CD14-positive monocyte (primary cell): ENCODE data around the gene TBC1D22A. TPM values are rescaled to one million over a fixed set of nuclear protein-coding genes. Genes with fewer than 3 reads are reported as not detected.

Experiments
- DNase-seq, 3 donors: peaks; one replicate each; pipeline ENCODE4 v3.0.0-alpha.2; 2011 to 2022
- H2AFZ ChIP-seq: 2 replicates; pipeline ENCODE4 v1.6.0; 2012; ENCODE audit warnings: mild to moderate bottlenecking, low read depth, low read length, inconsistent platforms; ENCODE audit not compliant: insufficient read depth, poor library complexity, severe bottlenecking
- H3K27ac ChIP-seq, 2 donors: 1 replicate in 1 of 2; 2 replicates in 1 of 2; pipeline ENCODE4 v1.5.1; 2012 to 2013; ENCODE audit warnings: low read length in 2 of 2, control low read depth in 1 of 2, inconsistent platforms in 1 of 2, low read depth in 1 of 2, mild to moderate bottlenecking in 1 of 2
- H3K27me3 ChIP-seq, 2 donors: one replicate each; pipeline versions ENCODE4 v1.6.0 to v1.6.1; 2011 to 2013; ENCODE audit warnings: low read length in 2 of 2; ENCODE audit not compliant: control insufficient read depth in 2 of 2, insufficient read depth in 2 of 2
- H3K36me3 ChIP-seq, 2 donors: replicated peaks in 1 of 2; 1 replicate in 1 of 2; 2 replicates in 1 of 2; pipeline versions ENCODE4 v1.5.1 to v1.6.1; 2012 to 2013; ENCODE audit warnings: low read length in 2 of 2, control low read depth in 1 of 2, inconsistent platforms in 1 of 2, mild to moderate bottlenecking in 1 of 2; ENCODE audit not compliant: insufficient read depth in 2 of 2, control insufficient read depth in 1 of 2
- H3K4me1 ChIP-seq, 2 donors: 1 replicate in 1 of 2; 2 replicates in 1 of 2; pipeline versions ENCODE4 v1.5.1 to v1.6.1; 2012 to 2013; ENCODE audit warnings: low read length in 2 of 2, control low read depth in 1 of 2, inconsistent platforms in 1 of 2, mild to moderate bottlenecking in 1 of 2, moderate library complexity in 1 of 2; ENCODE audit not compliant: insufficient read depth in 2 of 2, control insufficient read depth in 1 of 2
- H3K4me2 ChIP-seq: replicated peaks from 2 replicates; pipeline ENCODE3; 2012; ENCODE audit warnings: low read length, moderate library complexity, mild to moderate bottlenecking; ENCODE audit not compliant: poor library complexity, severe bottlenecking; ENCODE audit errors: extremely low read depth
- H3K4me3 ChIP-seq, 3 experiments: fragments of 200-600 bp in 1 of 3; sonication (generic) in 1 of 3; replicated peaks in 1 of 3; 1 replicate in 2 of 3; 2 replicates in 1 of 3; pipeline ENCODE4 v1.5.1; 2011 to 2013; ENCODE audit warnings: low read length in 3 of 3, mild to moderate bottlenecking in 3 of 3, control low read depth in 2 of 3, low read depth in 2 of 3, inconsistent platforms in 1 of 3, moderate library complexity in 1 of 3
- H3K79me2 ChIP-seq: 2 replicates; pipeline ENCODE4 v1.6.0; 2012; ENCODE audit warnings: mild to moderate bottlenecking, control low read depth, inconsistent platforms, low read length, moderate library complexity; ENCODE audit not compliant: insufficient read depth
- H3K9ac ChIP-seq: 2 replicates; pipeline ENCODE4 v1.6.0; 2017; ENCODE audit warnings: low read length, mild to moderate bottlenecking; ENCODE audit not compliant: insufficient read depth, poor library complexity, severe bottlenecking
- H3K9me3 ChIP-seq, 2 donors: replicated peaks in 1 of 2; 1 replicate in 1 of 2; 2 replicates in 1 of 2; pipeline versions ENCODE4 v1.5.1 to v1.6.1; 2012 to 2013; ENCODE audit warnings: low read length in 2 of 2, control low read depth in 1 of 2; ENCODE audit not compliant: control insufficient read depth in 1 of 2, insufficient read depth in 1 of 2
- H4K20me1 ChIP-seq: 2 replicates; pipeline ENCODE4 v1.6.0; 2012; ENCODE audit warnings: mild to moderate bottlenecking, low read length, control low read depth, moderate library complexity; ENCODE audit not compliant: insufficient read depth
- H3K27ac Mint-ChIP-seq, 7 donors: one replicate each; pipeline ENCODE4 v1.8.0; 2020; ENCODE audit warnings: mild to moderate bottlenecking in 7 of 7, mixed read lengths in 7 of 7, moderate library complexity in 6 of 7, inconsistent platforms in 2 of 7
- H3K27me3 Mint-ChIP-seq, 3 donors: one replicate each; pipeline ENCODE4 v1.8.0; 2021 to 2022; ENCODE audit warnings: low read depth in 3 of 3, mild to moderate bottlenecking in 3 of 3, mixed read lengths in 3 of 3, moderate library complexity in 3 of 3, inconsistent platforms in 1 of 3
- H3K36me3 Mint-ChIP-seq, 2 donors: one replicate each; pipeline ENCODE4 v1.8.0; 2020; ENCODE audit warnings: mixed read lengths in 2 of 2, inconsistent platforms in 1 of 2, mild to moderate bottlenecking in 1 of 2
- H3K4me1 Mint-ChIP-seq: one replicate; pipeline ENCODE4 v1.8.0; 2020; ENCODE audit warnings: mild to moderate bottlenecking, mixed read lengths
- H3K4me3 Mint-ChIP-seq, 2 donors: one replicate each; pipeline ENCODE4 v1.8.0; 2020; ENCODE audit warnings: mild to moderate bottlenecking in 2 of 2, mixed read lengths in 2 of 2, moderate library complexity in 1 of 2
- H3K9me3 Mint-ChIP-seq, 7 donors: one replicate each; pipeline ENCODE4 v1.8.0; 2020 to 2022; ENCODE audit warnings: mixed read lengths in 7 of 7, mild to moderate bottlenecking in 6 of 7, moderate library complexity in 6 of 7, inconsistent platforms in 2 of 7
- WGBS: methylation state at CpG from one replicate; pipeline ENCODE4 v1.1.5; 2013; ENCODE audit warnings: missing lambda C conversion rate; ENCODE audit not compliant: insufficient coverage; 5-methylcytosine and 5-hydroxymethylcytosine counted together
- intact Hi-C, 2 donors: fragments of 100-400 bp; cut with micrococcal nuclease; formaldehyde crosslinking; loops; one replicate each; pipeline versions ENCODE4 v1.15.0 to v1.15.1; 2023
- polyA plus RNA-seq, 3 donors: library from polyadenylated mRNA; depleted of rRNA in 1 of 3; unstranded in 2 of 3; stranded (reverse) in 1 of 3; fragments of 300-500 nt in 2 of 3; fragments of >200 nt in 1 of 3; fragmentation: Illumina TruSeq in 2 of 3; gene quantifications; 1 replicate in 2 of 3; 2 replicates in 1 of 3; pipeline ENCODE4 v1.2.3, GENCODE V29; 2012 to 2021
- TF ChIP-seq, protein P1 (sequence below): fragments of 200-600 bp; IDR thresholded peaks from one replicate; pipeline ENCODE4 v1.8.0; 2022; ENCODE audit warnings: antibody characterized with exemption, mild to moderate bottlenecking

TBC1D22A gene
- polyA plus RNA-seq, 3 donors, result 25.9 to 36.2 (median 29.5) TPM

DNA sequence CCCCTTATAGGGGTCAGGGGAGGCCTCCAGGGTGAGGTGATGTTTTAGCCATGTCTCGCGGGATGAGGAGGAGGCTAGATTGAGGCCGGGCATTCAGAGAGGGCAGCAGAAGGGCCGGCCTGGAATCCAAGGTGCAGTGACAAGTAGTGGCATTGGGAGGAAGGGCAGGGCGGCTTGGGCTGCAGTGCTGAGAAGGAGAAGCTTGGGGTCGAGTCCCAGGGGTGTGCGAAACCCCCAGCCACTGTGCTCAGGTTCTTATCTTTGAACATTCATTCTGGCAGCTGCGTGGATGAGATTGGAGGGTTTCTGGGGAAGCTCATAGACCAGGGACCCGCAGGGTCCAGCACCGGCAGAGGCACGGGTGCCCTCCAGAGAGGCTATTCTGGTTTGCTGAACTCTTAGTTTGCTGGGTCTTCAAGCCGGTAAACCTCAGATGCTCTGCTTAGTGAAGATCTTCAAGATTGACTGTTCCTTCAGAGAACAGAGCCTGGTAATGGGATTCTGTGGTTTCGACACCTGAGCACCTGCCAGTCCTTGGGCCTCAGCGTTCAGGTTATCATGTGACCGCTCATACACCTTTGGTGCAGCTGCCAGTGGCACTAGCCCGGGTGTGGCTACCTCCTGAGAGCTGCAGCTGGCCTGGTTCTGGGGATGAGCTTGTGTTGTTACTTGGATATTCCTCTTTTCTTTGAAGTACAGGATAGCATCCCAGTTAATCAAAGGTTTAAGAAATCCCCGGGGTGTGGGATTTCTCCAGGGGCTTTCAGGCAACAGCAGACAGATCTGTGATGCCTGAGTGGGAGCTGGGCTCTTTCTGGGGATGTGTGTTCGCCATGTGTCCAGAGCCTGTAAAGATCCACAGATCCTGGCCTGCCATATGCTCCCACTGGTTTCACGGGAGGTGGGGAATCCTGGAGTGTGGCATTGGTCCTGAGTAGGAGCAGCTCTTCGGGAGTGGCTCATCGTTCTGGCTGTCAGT is 152.8 kb downstream of the TBC1D22A start:
- peaks cover 78 to 91% of the 10 kb centered on the region in 2 donors for H3K36me3 Mint-ChIP-seq
- no peaks in the 10 kb centered on the region for H3K9me3 ChIP-seq
- H3K4me3 Mint-ChIP-seq, result no peak overlapping the region
- WGBS, result 97% methylated on average over 19 of the region's 21 CpGs
- H3K4me2 ChIP-seq, result no peak overlapping the region
- intact Hi-C loops, result no loop called here
- H3K36me3 ChIP-seq, result peaks cover 56 to 90% of the 10 kb centered on the region in 2 donors
- no peaks in the 10 kb centered on the region for H3K27me3 ChIP-seq
- no peak overlapping the region for H3K9ac ChIP-seq
- H3K4me3 ChIP-seq, result no peak overlapping the region
- H2AFZ ChIP-seq, result no peak overlapping the region
- peaks cover 0 to 2% (median 0%) of the 10 kb centered on the region in 7 donors for H3K9me3 Mint-ChIP-seq
- H3K4me1 Mint-ChIP-seq, result no peaks in the 10 kb centered on the region
- peaks cover 58% of the 10 kb centered on the region for H4K20me1 ChIP-seq
- no peaks in the 10 kb centered on the region for H3K79me2 ChIP-seq
- no peaks in the 10 kb centered on the region for H3K4me1 ChIP-seq
- peaks cover 0 to 2% (median 0%) of the 10 kb centered on the region in 3 donors for H3K27me3 Mint-ChIP-seq
- H3K27ac Mint-ChIP-seq, result peak overlapping the region in 3 of 7 donors; percentile 32 to 65 (median 37)
- no peak for DNase-seq
- TF ChIP-seq, protein P1, sequence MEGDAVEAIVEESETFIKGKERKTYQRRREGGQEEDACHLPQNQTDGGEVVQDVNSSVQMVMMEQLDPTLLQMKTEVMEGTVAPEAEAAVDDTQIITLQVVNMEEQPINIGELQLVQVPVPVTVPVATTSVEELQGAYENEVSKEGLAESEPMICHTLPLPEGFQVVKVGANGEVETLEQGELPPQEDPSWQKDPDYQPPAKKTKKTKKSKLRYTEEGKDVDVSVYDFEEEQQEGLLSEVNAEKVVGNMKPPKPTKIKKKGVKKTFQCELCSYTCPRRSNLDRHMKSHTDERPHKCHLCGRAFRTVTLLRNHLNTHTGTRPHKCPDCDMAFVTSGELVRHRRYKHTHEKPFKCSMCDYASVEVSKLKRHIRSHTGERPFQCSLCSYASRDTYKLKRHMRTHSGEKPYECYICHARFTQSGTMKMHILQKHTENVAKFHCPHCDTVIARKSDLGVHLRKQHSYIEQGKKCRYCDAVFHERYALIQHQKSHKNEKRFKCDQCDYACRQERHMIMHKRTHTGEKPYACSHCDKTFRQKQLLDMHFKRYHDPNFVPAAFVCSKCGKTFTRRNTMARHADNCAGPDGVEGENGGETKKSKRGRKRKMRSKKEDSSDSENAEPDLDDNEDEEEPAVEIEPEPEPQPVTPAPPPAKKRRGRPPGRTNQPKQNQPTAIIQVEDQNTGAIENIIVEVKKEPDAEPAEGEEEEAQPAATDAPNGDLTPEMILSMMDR, result no peak
- H3K27ac ChIP-seq, result no peak overlapping the region

DNA sequence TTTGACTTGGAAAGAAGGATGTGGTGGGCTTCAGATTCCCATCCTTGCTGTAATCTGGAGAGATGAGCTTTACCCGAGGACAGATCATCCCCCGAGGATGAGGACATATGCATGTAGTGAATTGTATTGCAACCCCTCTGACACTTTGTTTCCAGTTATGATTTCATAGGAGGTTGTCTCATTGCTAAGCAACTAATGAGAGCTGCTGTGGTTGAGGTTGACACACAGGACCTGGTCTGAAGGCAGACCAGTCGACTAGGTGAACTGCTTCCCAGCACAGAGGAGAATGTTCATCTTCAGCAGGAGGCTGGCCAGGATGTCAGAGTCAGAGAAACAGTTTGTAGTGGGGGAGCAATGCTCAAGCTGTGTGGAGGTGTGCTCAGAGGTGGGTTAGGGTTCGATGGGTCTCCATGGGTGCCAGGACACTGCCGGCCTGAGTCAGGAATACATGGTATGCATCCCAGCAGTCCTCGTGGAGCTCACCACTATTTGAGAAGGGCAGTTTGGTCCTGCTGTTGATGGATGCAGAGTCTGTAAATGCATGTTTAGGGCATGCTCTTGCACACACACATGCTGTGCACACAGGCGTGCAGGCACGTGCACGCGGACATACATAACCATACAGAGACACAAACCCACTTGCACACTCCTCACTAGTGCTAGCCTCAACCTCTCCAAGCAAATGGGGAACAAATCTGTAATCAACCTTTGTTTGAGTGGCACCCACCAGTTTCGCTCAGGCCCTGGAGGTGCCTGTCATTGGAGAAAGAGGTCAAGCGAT is 153.7 kb downstream of the TBC1D22A start:
- TF ChIP-seq, protein P1, result no peak
- no peaks in the 10 kb centered on the region for H3K4me1 Mint-ChIP-seq
- intact Hi-C loops, result no loop called here
- Histone ChIP-seq H2AFZ (no peak overlapping the region), H3K4me2 (no peak overlapping the region), H3K4me3 (no peak overlapping the region), H3K27me3 (no peaks in the 10 kb centered on the region), H3K9ac (no peak overlapping the region), H3K4me1 (no peaks in the 10 kb centered on the region), H3K79me2 (no peaks in the 10 kb centered on the region), H3K36me3 (peaks cover 56 to 88% of the 10 kb centered on the region in 2 donors), H3K9me3 (no peaks in the 10 kb centered on the region), H3K27ac (no peak overlapping the region), H4K20me1 (peaks cover 52% of the 10 kb centered on the region)
- H3K4me3 Mint-ChIP-seq, result no peak overlapping the region
- H3K27me3 Mint-ChIP-seq, result peaks cover 0 to 2% (median 0%) of the 10 kb centered on the region in 3 donors
- H3K36me3 Mint-ChIP-seq, result peaks cover 78 to 90% of the 10 kb centered on the region in 2 donors
- peaks cover 0 to 5% (median 0%) of the 10 kb centered on the region in 7 donors for H3K9me3 Mint-ChIP-seq
- DNase-seq, result no peak
- 93% methylated on average over 9 of the region's 12 CpGs for WGBS
- H3K27ac Mint-ChIP-seq, result peak overlapping the region in 4 of 7 donors; percentile 2 to 37 (median 14)
